Dedifferentiated amniotic fluid mesenchymal stem cell (primary cell): ENCODE data around the gene SMURF2.

Experiments used
- DNase-seq: peaks from one replicate; pipeline ENCODE4 v3.0.0-alpha.2; 2016; ENCODE audit errors: extremely low spot score

Gene SMURF2

GRCh38 chr17:64537488-64537887, 124.6 kb downstream of the SMURF2 start:
- DNase-seq: no peak

- DNase-seq: no peak
Observed at GRCh38 chr17:64536913-64537312, 125.2 kb downstream of the SMURF2 start.

GRCh38 chr17:64535357-64535756, 126.8 kb downstream of the SMURF2 start:
- no peak for DNase-seq

- no peak for DNase-seq
Observed at GRCh38 chr17:64534187-64534586, 127.9 kb downstream of the SMURF2 start.

- no peak for DNase-seq
Observed at GRCh38 chr17:64533784-64534183, 128.3 kb downstream of the SMURF2 start.

- DNase-seq: no peak
Observed at GRCh38 chr17:64532409-64532808, 129.7 kb downstream of the SMURF2 start.

- DNase-seq: no peak
Observed at GRCh38 chr17:64531955-64532371, 130.1 kb downstream of the SMURF2 start.

GRCh38 chr17:64529221-64529620, 132.9 kb downstream of the SMURF2 start:
- no peak for DNase-seq

- DNase-seq: no peak
Observed at GRCh38 chr17:64527914-64528313, 134.2 kb downstream of the SMURF2 start.

GRCh38 chr17:64520359-64520758, 141.7 kb downstream of the SMURF2 start:
- no peak for DNase-seq

GRCh38 chr17:64519601-64520000, 142.5 kb downstream of the SMURF2 start:
- DNase-seq: no peak

- no peak for DNase-seq
Observed at GRCh38 chr17:64515829-64516228, 146.3 kb downstream of the SMURF2 start.

GRCh38 chr17:64515419-64515818, 146.7 kb downstream of the SMURF2 start:
- DNase-seq: no peak

GRCh38 chr17:64509179-64509578, 152.9 kb downstream of the SMURF2 start:
- DNase-seq: no peak

- DNase-seq: no peak
Observed at GRCh38 chr17:64508683-64509082, 153.4 kb downstream of the SMURF2 start.

GRCh38 chr17:64507413-64507782, 154.7 kb downstream of the SMURF2 start:
- peak; percentile 89 for DNase-seq

- DNase-seq: peak; percentile 97
Observed at GRCh38 chr17:64506576-64507412, 155.3 kb downstream of the SMURF2 start, which contains the start of gene CEP95. Gene CEP95, plus strand, starts transcription at chr17:64506977. Its CDS starts 121 bp downstream, at chr17:64507098.

- peak; percentile 93 for DNase-seq
Observed at GRCh38 chr17:64506201-64506575, 155.9 kb downstream of the SMURF2 start, which contains the start of gene DDX5. Gene DDX5, minus strand, starts transcription at chr17:64506289. Its CDS starts 170 bp downstream, at chr17:64506119.

- DNase-seq: peak; percentile 81
Observed at GRCh38 chr17:64505340-64506200, 156.5 kb downstream of the SMURF2 start.

GRCh38 chr17:64504769-64505339, 157.3 kb downstream of the SMURF2 start:
- DNase-seq: no peak

GRCh38 chr17:64503821-64504768, 158.0 kb downstream of the SMURF2 start:
- DNase-seq: no peak
